Activated T-cell treated with anti-CD3 and anti-CD28 coated beads for 1 hour (primary cell): ENCODE measurements around the gene WNT4.

ENCODE experiments used
- DNase-seq: peaks from one replicate; pipeline ENCODE4 v3.0.0-alpha.2; 2020; ENCODE audit warnings: low read depth

Gene WNT4

GRCh38 chr1:22163564-22163963, 20.7 kb upstream of the WNT4 start:
- no peak for DNase-seq

- no peak for DNase-seq
Measured at GRCh38 chr1:22163137-22163536, 20.2 kb upstream of the WNT4 start.

DNA sequence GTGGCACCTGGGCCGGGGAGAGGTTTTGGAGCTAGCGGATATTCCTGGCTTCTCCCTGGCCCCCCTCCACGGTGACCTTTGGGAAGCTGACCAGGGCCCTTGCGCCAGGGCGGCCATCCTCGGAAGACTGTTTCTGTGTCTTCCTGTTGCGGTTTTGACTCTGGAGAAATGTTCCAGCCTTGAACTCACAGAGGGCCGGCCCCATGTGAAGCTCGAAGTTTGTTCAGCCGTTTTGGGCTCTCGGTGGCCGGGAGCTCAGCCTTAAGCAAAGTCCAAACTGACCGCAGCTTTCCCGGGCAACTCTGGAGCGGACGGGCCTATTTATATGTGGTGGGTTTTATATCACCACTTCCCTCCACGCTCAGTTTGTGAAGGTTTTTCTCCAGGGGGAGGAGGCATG, 17.0 kb upstream of the WNT4 start:
- DNase-seq = no peak

GRCh38 chr1:22158654-22159053, 15.8 kb upstream of the WNT4 start:
- DNase-seq = no peak

DNA sequence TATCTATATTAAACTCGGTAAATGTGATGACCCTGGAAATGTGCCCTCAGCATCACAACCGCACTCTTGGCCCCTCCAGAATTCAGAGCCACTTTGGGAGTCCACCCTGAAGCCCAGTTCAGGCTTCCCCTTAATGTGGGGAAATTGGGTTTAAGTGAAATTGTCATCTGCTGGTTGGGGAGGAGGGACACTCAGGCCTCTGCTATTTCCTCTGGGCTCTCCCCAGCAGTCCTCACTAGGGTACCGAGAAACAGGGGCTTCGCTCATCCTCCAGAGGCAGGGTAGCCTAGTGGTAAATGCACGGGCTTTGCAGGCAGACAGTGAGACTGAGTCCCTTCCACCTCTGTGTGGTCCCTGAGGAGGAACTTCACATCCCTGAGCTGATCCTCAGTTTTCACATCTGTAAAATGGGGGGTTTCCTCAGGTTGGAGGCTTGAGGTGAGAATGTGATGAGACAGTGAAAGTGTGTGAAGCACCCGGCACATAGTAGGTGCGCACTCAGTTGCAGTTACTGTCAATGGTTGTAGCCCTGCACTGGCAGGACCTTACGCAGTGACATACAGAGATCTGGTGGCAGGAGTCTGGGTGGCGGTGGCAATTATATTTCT, 14.6 kb upstream of the WNT4 start:
- no peak for DNase-seq

GRCh38 chr1:22155517-22155916, 12.6 kb upstream of the WNT4 start:
- no peak for DNase-seq

- DNase-seq = no peak
Measured at GRCh38 chr1:22154626-22155025, 11.7 kb upstream of the WNT4 start.

DNA sequence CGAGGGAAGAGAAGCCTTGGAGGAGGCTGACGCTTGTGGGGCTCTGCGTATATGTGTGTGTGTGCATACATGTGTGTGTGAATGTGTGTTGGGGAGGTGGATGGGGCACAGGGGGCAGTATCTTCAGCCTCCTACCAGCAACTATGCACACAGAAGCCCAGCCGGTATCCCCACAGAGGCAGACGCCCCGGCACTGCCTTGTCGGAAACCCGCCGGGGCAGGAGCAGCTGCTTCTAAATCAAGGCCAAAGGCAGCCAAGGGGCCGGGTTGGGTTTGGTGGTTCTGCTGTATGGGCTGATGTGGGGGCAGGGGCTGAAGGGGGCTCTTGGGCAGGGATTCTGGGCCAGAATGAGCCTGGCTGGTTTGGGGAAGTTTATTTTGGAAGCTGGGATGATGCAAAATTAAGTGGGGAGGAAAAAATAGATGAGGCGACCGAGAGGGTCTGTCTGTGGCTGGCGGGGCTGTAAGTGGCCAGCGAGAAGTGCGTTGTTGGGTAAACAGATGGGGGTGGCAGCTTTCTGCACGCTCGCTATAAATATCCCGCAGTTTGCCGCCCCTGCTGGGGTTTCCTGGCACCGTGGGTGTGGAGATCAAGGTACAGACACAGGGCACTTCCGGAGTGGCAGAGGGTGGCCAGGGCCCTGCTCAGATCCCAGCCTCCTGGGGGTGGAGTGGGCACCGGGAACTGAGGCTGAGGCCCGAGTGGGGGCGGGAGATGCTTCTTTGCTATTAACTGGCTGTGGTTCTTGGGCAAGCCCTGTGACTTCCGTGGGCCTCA, 11.0 kb upstream of the WNT4 start:
- no peak for DNase-seq

DNA sequence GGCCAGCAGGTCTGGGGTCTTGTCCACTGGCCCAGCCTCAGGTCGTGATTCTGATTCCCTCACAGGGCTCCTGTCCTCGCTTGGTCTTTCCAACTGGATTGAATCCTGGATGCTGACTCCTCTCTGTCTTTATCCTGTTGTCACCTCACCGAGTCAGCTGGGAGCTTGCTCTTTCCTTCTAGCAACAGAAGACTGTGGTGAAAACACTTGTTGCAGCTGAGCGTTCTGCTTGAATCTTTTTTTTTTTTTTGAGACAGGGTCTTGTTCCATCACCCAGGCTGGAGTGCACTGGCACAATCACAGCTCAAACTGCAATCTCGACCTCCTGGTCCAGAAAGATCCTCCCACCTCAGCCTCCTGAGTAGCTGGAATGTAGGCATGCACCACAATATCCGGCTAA, 8.0 kb upstream of the WNT4 start:
- DNase-seq = no peak

GRCh38 chr1:22142315-22143064, 407 bp downstream of the WNT4 start:
- no peak for DNase-seq

DNA sequence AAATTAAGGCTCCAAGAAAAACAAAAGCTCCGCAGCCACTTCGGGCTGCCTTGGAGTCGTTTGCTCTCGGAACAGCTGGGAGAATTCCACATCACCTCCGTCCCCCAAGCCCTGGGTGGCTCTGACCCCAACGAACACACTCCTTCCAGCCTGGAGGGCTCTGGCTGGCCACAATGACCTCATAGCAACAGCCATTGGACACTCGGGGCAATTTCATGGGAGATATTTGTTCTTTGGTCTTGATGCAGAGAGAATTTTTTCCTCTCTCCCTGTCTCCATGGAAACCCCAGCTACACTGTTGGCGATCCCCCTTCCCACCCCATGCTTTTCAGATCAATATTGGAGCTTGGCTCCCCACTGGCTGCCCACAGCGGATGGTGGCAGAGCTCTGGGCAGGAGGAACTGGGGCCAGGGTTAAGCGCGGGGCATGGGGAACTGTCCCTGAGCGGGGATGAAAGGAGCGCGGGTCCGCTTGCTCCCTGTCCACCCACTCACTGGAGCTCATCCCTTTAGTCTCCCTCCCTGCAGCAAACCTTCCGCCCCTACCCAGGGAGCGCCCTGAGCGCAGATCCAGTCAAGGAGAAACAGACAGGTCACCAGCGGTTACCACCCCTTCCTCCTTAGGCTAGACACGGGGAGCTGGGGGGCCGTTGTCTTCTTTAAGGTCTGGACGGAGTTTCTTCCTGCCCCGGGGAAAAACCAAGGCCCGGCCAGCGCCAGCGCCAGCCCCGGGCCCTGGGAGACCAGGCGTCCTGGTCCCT, 1.2 kb downstream of the WNT4 start:
- no peak for DNase-seq

- DNase-seq = no peak
Measured at GRCh38 chr1:22140694-22141093, 2.2 kb downstream of the WNT4 start.

- no peak for DNase-seq
Measured at GRCh38 chr1:22139817-22140216, 3.1 kb downstream of the WNT4 start.

DNA sequence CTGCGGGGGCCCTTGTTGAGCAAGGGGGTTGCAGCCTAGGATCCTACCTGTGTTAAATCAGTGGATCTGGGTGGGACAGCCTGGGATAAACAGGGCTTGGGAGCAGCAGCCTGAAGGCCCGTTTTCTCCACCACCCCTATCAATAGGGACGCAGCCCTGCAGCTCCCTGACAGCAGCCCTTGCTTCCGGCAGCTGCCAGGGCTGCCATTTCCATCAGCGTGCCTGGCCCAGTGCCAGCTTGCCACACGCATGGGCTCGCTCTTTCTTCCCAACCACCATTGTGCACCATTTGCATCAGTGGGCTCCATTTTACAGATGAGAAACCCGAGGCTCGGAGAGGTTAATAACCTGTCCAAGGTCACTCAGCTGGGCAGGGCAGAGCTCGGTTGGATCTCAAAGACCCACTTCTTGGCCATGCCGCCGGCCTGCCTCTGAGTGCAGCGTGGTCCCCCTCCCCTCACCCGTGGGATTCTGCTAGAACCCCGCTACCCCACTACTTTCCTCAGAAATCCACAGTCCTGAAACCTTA, 3.8 kb downstream of the WNT4 start:
- no peak for DNase-seq

- no peak for DNase-seq
Measured at GRCh38 chr1:22137004-22137720, 5.7 kb downstream of the WNT4 start.

DNA sequence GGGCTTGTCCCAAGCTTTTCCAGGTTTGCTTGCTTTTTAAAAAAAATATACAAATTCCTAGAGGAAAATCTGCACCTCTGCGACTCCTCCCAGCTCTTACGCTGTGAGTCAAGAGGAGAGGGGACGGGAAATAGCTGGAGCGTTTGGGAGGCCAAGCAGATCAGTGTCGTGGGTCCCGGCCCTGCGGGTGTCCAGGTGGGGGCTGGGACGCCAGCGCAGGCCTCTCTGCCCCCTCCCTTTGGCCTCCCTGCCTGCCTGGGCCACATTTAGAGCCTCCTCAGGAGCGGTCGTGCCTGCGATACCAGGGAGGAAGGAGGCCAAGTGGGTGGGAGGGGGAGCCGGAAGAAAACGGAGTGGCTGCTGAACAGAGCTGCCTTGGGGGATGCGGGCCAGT, 9.0 kb downstream of the WNT4 start:
- DNase-seq = no peak

GRCh38 chr1:22133247-22133930, 9.5 kb downstream of the WNT4 start:
- DNase-seq = no peak

DNA sequence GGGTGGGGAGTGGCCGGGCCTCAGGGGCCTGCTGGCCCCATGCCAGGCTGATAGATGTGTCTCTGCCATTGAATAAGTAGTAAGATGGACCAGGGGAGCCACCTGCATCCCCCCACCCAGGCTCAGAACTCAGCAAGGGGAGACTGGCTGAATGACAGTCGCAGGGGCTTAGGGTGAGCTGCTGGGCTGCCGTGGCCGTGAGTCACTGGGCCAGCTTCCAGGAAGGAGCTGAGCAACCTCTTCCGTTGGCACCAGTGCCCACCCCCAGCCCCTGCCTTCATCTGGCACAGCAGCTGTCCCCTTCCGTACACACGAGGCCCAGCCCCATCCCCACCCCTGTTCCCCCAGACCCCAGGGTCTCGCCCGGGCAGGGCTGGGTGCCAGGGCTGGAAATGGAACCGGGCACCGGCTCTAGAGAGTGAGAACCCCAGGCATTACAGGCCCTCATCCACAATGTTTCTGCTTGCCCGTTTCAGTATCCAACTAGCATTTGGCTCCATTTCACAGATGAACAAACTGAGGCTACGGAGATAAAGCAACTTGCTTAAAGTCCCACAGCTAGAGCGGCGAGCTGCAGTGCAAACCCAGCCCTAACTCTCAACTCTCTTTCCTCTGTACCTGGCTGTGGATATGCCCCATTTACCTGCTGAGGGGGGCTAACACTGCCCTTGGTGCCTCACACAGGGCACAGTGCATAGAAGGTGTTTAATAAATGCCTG, 10.2 kb downstream of the WNT4 start:
- DNase-seq = no peak

DNA sequence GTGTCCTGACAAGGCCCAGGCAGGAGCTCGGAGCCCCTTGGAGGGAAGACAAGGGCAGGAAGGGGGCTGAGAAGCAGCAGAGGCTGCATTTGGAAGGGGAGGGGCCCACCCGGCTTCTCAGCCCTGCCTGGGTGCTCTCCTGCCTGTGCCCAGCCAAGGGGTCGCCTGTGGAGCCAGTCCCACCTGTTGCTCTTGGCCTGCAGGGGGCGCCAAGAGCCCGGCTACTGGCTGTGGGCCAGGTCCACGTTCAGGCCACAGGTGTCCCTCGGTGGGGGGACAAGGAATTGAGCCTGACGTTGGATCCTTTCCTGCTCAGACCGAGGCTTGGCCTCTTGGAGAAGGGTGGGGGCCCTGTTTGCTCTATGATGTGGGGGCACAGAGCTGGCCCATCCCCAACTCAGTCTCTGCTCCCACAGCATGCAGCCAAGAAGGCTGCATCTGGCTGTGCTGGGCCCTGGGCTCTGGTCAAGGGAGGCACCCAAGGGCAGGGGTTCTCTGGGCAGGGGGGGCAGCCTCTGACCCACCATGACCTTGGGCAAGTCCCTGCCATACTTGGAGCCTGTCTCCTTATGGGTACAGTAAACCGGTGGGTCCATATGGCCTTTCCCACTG, 10.9 kb downstream of the WNT4 start:
- peak; percentile 40 for DNase-seq

DNA sequence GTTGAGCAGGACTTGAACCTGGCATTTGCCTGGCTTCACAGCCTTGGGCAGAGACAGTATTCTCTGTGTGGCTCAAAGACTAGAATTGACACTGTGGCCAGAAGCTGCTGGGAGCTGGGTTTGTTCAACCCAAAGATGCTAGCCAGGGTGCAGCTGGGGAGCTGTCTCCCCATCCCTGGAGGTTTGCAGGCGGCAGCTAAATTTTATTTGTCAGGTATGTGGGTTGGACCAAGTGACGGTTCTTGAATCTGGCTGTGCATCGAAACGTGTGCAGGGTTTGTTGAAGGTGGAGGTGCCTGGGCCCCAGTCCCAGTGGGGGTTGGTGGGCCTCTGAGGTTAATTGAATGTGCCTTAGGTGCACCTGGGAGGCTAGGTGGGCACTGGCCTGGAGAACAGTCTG, 11.8 kb downstream of the WNT4 start:
- no peak for DNase-seq
